ENCODE data around the gene SLC6A7.

DNA sequence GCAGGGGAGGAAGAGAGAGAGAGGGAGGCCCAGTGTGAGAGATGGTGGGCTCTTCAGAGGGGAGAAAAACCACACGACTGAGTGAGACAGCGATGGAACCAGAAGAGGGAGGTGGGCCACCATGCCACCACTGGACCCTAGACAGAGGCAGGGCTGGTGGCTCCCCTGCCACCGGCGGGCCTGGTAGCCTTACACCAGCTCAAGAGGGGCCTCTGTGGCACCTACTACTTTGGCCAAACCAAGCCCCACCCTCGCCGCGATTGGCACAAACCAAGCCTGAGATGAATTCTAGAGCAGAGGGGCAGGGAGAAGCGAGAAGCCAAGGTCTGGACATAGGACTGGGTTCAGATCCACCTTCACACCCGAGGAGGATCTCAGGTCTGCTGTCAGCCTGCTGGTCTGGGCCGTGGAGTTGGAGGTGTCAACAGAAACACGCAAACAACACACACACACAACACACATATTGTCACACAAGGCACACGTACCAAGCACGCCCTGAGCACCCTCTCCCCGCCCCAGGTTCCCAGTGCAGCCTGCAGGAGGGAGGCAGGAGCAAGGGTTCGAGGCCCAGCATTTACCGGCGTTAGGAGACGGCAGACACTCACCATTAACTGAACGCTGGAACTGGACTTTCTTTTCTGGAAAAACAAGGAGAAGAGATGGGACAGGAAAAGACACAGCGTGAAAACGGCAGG is 49.4 kb downstream of the SLC6A7 start:
- TF ChIP-seq, protein P1, sequence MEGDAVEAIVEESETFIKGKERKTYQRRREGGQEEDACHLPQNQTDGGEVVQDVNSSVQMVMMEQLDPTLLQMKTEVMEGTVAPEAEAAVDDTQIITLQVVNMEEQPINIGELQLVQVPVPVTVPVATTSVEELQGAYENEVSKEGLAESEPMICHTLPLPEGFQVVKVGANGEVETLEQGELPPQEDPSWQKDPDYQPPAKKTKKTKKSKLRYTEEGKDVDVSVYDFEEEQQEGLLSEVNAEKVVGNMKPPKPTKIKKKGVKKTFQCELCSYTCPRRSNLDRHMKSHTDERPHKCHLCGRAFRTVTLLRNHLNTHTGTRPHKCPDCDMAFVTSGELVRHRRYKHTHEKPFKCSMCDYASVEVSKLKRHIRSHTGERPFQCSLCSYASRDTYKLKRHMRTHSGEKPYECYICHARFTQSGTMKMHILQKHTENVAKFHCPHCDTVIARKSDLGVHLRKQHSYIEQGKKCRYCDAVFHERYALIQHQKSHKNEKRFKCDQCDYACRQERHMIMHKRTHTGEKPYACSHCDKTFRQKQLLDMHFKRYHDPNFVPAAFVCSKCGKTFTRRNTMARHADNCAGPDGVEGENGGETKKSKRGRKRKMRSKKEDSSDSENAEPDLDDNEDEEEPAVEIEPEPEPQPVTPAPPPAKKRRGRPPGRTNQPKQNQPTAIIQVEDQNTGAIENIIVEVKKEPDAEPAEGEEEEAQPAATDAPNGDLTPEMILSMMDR (IDR thresholded peaks at IDR 0.05): no peak
- TF ChIP-seq RELA (CRISPR knock-in tag; IDR thresholded peaks at IDR 0.05; ENCODE audit: borderline replicate concordance): no peak
- TF ChIP-seq TCF7 (CRISPR knock-in tag; IDR thresholded peaks at IDR 0.05; ENCODE audit: low read depth): no peak
- TF ChIP-seq CREB1 (CRISPR knock-in tag; IDR thresholded peaks at IDR 0.05): no peak
- no peak for TF ChIP-seq SP1 (CRISPR knock-in tag; conservative IDR thresholded peaks at IDR 0.05)
- no peak for TF ChIP-seq TEAD4 (CRISPR knock-in tag; IDR thresholded peaks at IDR 0.05)
- TF ChIP-seq, protein P2, sequence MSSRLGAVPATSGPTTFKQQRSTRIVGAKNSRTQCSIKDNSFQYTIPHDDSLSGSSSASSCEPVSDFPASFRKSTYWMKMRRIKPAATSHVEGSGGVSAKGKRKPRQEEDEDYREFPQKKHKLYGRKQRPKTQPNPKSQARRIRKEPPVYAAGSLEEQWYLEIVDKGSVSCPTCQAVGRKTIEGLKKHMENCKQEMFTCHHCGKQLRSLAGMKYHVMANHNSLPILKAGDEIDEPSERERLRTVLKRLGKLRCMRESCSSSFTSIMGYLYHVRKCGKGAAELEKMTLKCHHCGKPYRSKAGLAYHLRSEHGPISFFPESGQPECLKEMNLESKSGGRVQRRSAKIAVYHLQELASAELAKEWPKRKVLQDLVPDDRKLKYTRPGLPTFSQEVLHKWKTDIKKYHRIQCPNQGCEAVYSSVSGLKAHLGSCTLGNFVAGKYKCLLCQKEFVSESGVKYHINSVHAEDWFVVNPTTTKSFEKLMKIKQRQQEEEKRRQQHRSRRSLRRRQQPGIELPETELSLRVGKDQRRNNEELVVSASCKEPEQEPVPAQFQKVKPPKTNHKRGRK (CRISPR knock-in tag; IDR thresholded peaks at IDR 0.05; ENCODE audit: borderline replicate concordance): no peak
- TF ChIP-seq ZNF416 (CRISPR knock-in tag; IDR thresholded peaks at IDR 0.05): no peak
- no peak for TF ChIP-seq JUN (CRISPR knock-in tag; IDR thresholded peaks at IDR 0.05)
- TF ChIP-seq, protein P3, sequence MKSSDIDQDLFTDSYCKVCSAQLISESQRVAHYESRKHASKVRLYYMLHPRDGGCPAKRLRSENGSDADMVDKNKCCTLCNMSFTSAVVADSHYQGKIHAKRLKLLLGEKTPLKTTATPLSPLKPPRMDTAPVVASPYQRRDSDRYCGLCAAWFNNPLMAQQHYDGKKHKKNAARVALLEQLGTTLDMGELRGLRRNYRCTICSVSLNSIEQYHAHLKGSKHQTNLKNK (CRISPR knock-in tag; IDR thresholded peaks at IDR 0.05): no peak
- TF ChIP-seq NR3C1 (CRISPR knock-in tag; conservative IDR thresholded peaks at IDR 0.05; ENCODE audit: low read depth): no peak

All from WTC11 (cell line).